H1 (cell line): Measurements from ENCODE around the gene KLHL14. TPM values are rescaled to one million over a fixed set of nuclear protein-coding genes. Genes with fewer than 3 reads are reported as not detected.

Experiments
- CTCF ChIA-PET: fragments of 300-600 bp; sonication (Branson Sonifier 250); formaldehyde crosslinking; loops from one replicate; lab custom pipeline; 2021; ENCODE audit not compliant: partially characterized antibody; lab: Charles Lee
- POLR2A ChIA-PET: fragments of 300-600 bp; sonication (Branson Sonifier 250); formaldehyde crosslinking; loops from one replicate; lab custom pipeline; 2021; ENCODE audit warnings: inconsistent platforms; ENCODE audit not compliant: partially characterized antibody; lab: Charles Lee
- DNase-seq, 2 experiments: peaks; one replicate each; pipeline versions ENCODE4 v3.0.0 to v3.0.0-alpha.2; 2010 to 2022; ENCODE audit warnings: low spot score in 2 of 2, low read depth in 1 of 2, mixed read lengths in 1 of 2
- FAIRE-seq: peaks from 2 replicates; lab custom pipeline; 2011; peaks lifted over from hg19 to GRCh38; lab: Jason Lieb, UNC
- H2AFZ ChIP-seq: 2 replicates; pipeline ENCODE4 v1.8.1; 2012; ENCODE audit warnings: low read length, inconsistent platforms
- H2AK5ac ChIP-seq: 2 replicates; pipeline ENCODE4 v1.6.1; 2013; ENCODE audit warnings: low read depth, low read length
- H2BK120ac ChIP-seq: replicated peaks from 2 replicates; pipeline ENCODE3; 2013; ENCODE audit warnings: low read depth, low read length, inconsistent platforms
- H2BK12ac ChIP-seq: 2 replicates; pipeline ENCODE4 v1.6.1; 2013; ENCODE audit warnings: low read depth, low read length
- H2BK15ac ChIP-seq: 2 replicates; pipeline ENCODE4 v1.6.1; 2013; ENCODE audit warnings: low read length
- H2BK20ac ChIP-seq: 2 replicates; pipeline ENCODE4 v1.6.1; 2013; ENCODE audit warnings: low read length
- H2BK5ac ChIP-seq: 2 replicates; pipeline ENCODE4 v1.6.1; 2013; ENCODE audit warnings: low read depth, low read length
- H3K14ac ChIP-seq: 2 replicates; pipeline ENCODE4 v1.6.1; 2013; ENCODE audit warnings: inconsistent platforms; ENCODE audit not compliant: insufficient read length
- H3K18ac ChIP-seq: 2 replicates; pipeline ENCODE4 v1.6.1; 2013; ENCODE audit warnings: low read length; ENCODE audit errors: extremely low read depth
- H3K23ac ChIP-seq: 2 replicates; pipeline ENCODE4 v1.6.1; 2013; ENCODE audit warnings: inconsistent platforms; ENCODE audit not compliant: insufficient read length
- H3K23me2 ChIP-seq: 2 replicates; pipeline ENCODE4 v1.6.1; 2013; ENCODE audit warnings: low read depth, low read length
- H3K27ac ChIP-seq: 2 replicates; pipeline ENCODE4 v1.6.1; 2011; ENCODE audit warnings: low read depth, low read length, inconsistent platforms
- H3K27me3 ChIP-seq, 4 experiments: replicated peaks in 1 of 4; 1 replicate in 1 of 4; 2 replicates in 3 of 4; pipeline versions ENCODE4 v1.6.1 to v1.8.1; 2011 to 2013; ENCODE audit warnings: low read length in 3 of 4, mild to moderate bottlenecking in 3 of 4, inconsistent platforms in 2 of 4, mixed read lengths in 2 of 4, moderate library complexity in 1 of 4; ENCODE audit not compliant: control insufficient read depth in 3 of 4, insufficient read depth in 3 of 4; ENCODE audit errors: extremely low read depth in 1 of 4
- H3K36me3 ChIP-seq, 4 experiments: 2 replicates each; pipeline versions ENCODE4 v1.6.1 to v1.8.1; 2011 to 2013; ENCODE audit warnings: mild to moderate bottlenecking in 4 of 4, low read length in 3 of 4, moderate library complexity in 2 of 4, control low read depth in 1 of 4, inconsistent platforms in 1 of 4; ENCODE audit not compliant: insufficient read depth in 4 of 4, control insufficient read depth in 2 of 4
- H3K4ac ChIP-seq: replicated peaks from 2 replicates; pipeline ENCODE3; 2013; ENCODE audit warnings: low read length, low read depth, mixed read lengths, inconsistent platforms; ENCODE audit not compliant: insufficient read length
- H3K4me1 ChIP-seq, 4 experiments: replicated peaks in 1 of 4; 1 replicate in 1 of 4; 2 replicates in 3 of 4; pipeline versions ENCODE4 v1.6.1 to v1.8.1; 2011 to 2013; ENCODE audit warnings: low read length in 3 of 4, inconsistent platforms in 2 of 4, mixed read lengths in 1 of 4; ENCODE audit not compliant: insufficient read depth in 4 of 4, control insufficient read depth in 3 of 4
- H3K4me2 ChIP-seq, 2 experiments: 2 replicates each; pipeline versions ENCODE4 v1.6.1 to v1.8.1; 2011 to 2013; ENCODE audit warnings: low read depth in 2 of 2, low read length in 2 of 2, control low read depth in 1 of 2, inconsistent platforms in 1 of 2, mild to moderate bottlenecking in 1 of 2; ENCODE audit not compliant: insufficient read depth in 1 of 2
- H3K4me3 ChIP-seq, 4 experiments: fragments of 200-600, 300-600 bp in 1 of 4; sonication (generic), shearing (Covaris generic), sonication (Bioruptor Twin) in 1 of 4; 2 replicates each; pipeline versions ENCODE4 v1.5.1 to v1.8.1; 2011 to 2016; ENCODE audit warnings: low read length in 4 of 4, low read depth in 3 of 4, control low read depth in 2 of 4, inconsistent platforms in 2 of 4, mild to moderate bottlenecking in 2 of 4, mixed read lengths in 1 of 4, moderate library complexity in 1 of 4; ENCODE audit not compliant: insufficient read depth in 2 of 4; ENCODE audit errors: extremely low read depth in 1 of 4
- H3K56ac ChIP-seq: replicated peaks from 2 replicates; pipeline ENCODE3; 2013; ENCODE audit warnings: low read depth, mild to moderate bottlenecking, mixed read lengths, low read length, inconsistent platforms; ENCODE audit not compliant: insufficient read length
- H3K79me1 ChIP-seq: 2 replicates; pipeline ENCODE4 v1.6.1; 2013; ENCODE audit warnings: low read depth, low read length, control low read depth
- H3K79me2 ChIP-seq, 2 experiments: 2 replicates each; pipeline versions ENCODE4 v1.6.1 to v1.8.1; 2012 to 2013; ENCODE audit warnings: low read length in 2 of 2, mild to moderate bottlenecking in 2 of 2, inconsistent platforms in 1 of 2; ENCODE audit not compliant: insufficient read depth in 2 of 2, control insufficient read depth in 1 of 2
- H3K9ac ChIP-seq, 4 experiments: replicated peaks in 1 of 4; 1 replicate in 1 of 4; 2 replicates in 3 of 4; pipeline versions ENCODE4 v1.6.1 to v1.8.1; 2011 to 2013; ENCODE audit warnings: low read depth in 3 of 4, low read length in 3 of 4, control low read depth in 2 of 4, mild to moderate bottlenecking in 2 of 4, moderate library complexity in 2 of 4, inconsistent platforms in 1 of 4; ENCODE audit errors: extremely low read depth in 1 of 4
- H3K9me3 ChIP-seq, 2 experiments: 2 replicates each; pipeline versions ENCODE4 v1.6.1 to v1.8.1; 2012 to 2013; ENCODE audit warnings: mild to moderate bottlenecking in 2 of 2, moderate library complexity in 2 of 2, control low read depth in 1 of 2, inconsistent platforms in 1 of 2, low read depth in 1 of 2, low read length in 1 of 2, mixed read lengths in 1 of 2; ENCODE audit not compliant: insufficient read depth in 2 of 2
- H4K20me1 ChIP-seq, 2 experiments: replicated peaks in 1 of 2; 2 replicates each; pipeline versions ENCODE3 to v1.8.1; 2011 to 2013; ENCODE audit warnings: inconsistent platforms in 2 of 2, low read length in 2 of 2, mild to moderate bottlenecking in 1 of 2; ENCODE audit not compliant: insufficient read depth in 2 of 2, control insufficient read depth in 1 of 2
- H4K5ac ChIP-seq: 2 replicates; pipeline ENCODE4 v1.6.1; 2013; ENCODE audit warnings: low read length, low read depth, mixed read lengths, inconsistent platforms; ENCODE audit not compliant: insufficient read length
- H4K8ac ChIP-seq: 2 replicates; pipeline ENCODE4 v1.8.0; 2013; ENCODE audit warnings: mild to moderate bottlenecking, moderate library complexity, low read length, inconsistent platforms; ENCODE audit not compliant: insufficient read depth; ENCODE audit errors: extremely low read depth
- H4K91ac ChIP-seq: replicated peaks from 2 replicates; pipeline ENCODE3; 2013; ENCODE audit warnings: low read length, mixed read lengths, inconsistent platforms; ENCODE audit not compliant: insufficient read length
- MAFK ChIP-seq: IDR thresholded peaks from 2 replicates; pipeline ENCODE4 v1.6.1; 2012; ENCODE audit warnings: low read depth, mild to moderate bottlenecking, improper control_type of control experiment, low read length
- WGBS, 2 experiments: shearing (Covaris generic) in 1 of 2; methylation state at CpG; one replicate each; pipeline versions ENCODE4 v1.1.6 to v1.1.7; 2013 to 2015; ENCODE audit warnings: low lambda C conversion rate in 2 of 2, mixed read lengths in 2 of 2, inconsistent platforms in 1 of 2, low coverage in 1 of 2, missing lambda C conversion rate in 1 of 2; ENCODE audit not compliant: insufficient replicate concordance in 2 of 2, insufficient coverage in 1 of 2, insufficient read length in 1 of 2; ENCODE audit errors: extremely low coverage in 1 of 2, missing lambda C conversion rate in 1 of 2; 5-methylcytosine and 5-hydroxymethylcytosine counted together
- polyA plus RNA-seq, 7 experiments: library from polyadenylated mRNA; depleted of rRNA in 3 of 7; stranded (reverse) in 5 of 7; unstranded in 2 of 7; fragments of >200 nt in 5 of 7; fragments of 200-250 nt in 2 of 7; gene quantifications; 1 replicate in 5 of 7; 2 replicates in 1 of 7; 4 replicates in 1 of 7; pipeline versions ENCODE4 v1.2.1 to v1.2.3, GENCODE V29; 2011 to 2013; ENCODE audit warnings: missing spikeins in 2 of 7, mixed read lengths in 2 of 7
- total RNA-seq: library from RNA; stranded (reverse); fragmentation: NEBNext Ultra II Directional; extraction: Animal tissue kit (Norgen Biotek cat#: 25700); gene quantifications from 2 replicates; pipeline ENCODE4 v1.2.1, GENCODE V29; 2021

The KLHL14 gene
- total and polyA plus RNA-seq, 2 of the 8 experiments (the other 6 are each of a cell fraction or from before 2014, with no cell fraction given), result 1.1 to 1.2 TPM

DNA sequence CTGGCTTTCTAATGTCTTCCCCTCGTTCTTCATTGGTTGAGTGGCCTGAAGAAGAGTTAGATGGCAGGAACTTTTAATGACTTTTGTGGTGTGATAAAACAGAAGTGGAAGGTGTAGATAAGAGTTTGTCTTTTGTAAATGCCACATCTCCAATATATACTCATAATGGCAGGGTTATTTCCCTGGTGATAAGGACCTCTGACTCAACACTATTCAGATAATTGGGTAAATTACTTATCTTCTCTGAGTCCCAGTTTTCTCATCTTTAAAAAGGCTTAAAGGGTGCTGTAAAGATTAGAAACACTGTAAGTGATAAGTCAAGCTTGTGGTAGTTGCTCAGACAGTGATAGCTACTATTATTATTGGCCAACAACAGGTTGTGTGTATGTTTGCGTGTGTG, 9.5 kb downstream of the KLHL14 start:
- Histone ChIP-seq H2BK15ac (no peak overlapping the region), H3K4me1 (peaks cover 2 to 8% (median 5%) of the 10 kb centered on the region in 4 experiments; a peak in 5 of 7 replicates), H3K36me3 (no peaks in the 10 kb centered on the region), H4K5ac (no peak overlapping the region), H2BK12ac (no peak overlapping the region), H3K4ac (no peak overlapping the region), H3K23me2 (no peaks in the 10 kb centered on the region; the same call in 1 of the 2 replicates), H3K79me1 (no peaks in the 10 kb centered on the region), H2AFZ (no peak overlapping the region), H4K20me1 (no peaks in the 10 kb centered on the region), H4K8ac (no peak overlapping the region), H2AK5ac (no peak overlapping the region), H3K56ac (no peak overlapping the region), H3K9ac (no peak overlapping the region), H2BK5ac (no peak overlapping the region), H3K23ac (no peak overlapping the region), H3K4me2 (no peak overlapping the region), H3K14ac (no peak overlapping the region), H3K27ac (no peak overlapping the region), H2BK20ac (no peak overlapping the region), H3K18ac (no peak overlapping the region), H3K9me3 (no peaks in the 10 kb centered on the region), H3K79me2 (no peaks in the 10 kb centered on the region), H2BK120ac (no peak overlapping the region), H3K27me3 (peaks cover 0 to 3% (median 0%) of the 10 kb centered on the region in 4 experiments; a peak in 2 of 7 replicates), H3K4me3 (no peak overlapping the region), H4K91ac (no peak overlapping the region)
- ChIA-PET POLR2A (no interaction called here), CTCF (no interaction called here)
- FAIRE-seq (no peak), DNase-seq (no peak)
- no peak for TF ChIP-seq MAFK
- 93% methylated on average over 2 of the region's 2 CpGs; no CpG with 5 or more reads in 1 of the 2 experiments for WGBS, 2 experiments
